Measurements from ENCODE around the gene BRD7.
A peak's percentile ranks its signal among the peaks of the same experiment; 100 is the strongest.

The BRD7 gene

GRCh38 chr16:50335196-50335958, 33.4 kb downstream of the BRD7 start:
- Histone ChIP-seq H3K4me3 (ENCODE audit: insufficient read depth, low read depth, low read length) (no peak overlapping the region), H3K27me3 (ENCODE audit: control insufficient read depth, insufficient read depth, low read length, poor library complexity, severe bottlenecking) (no peaks in the 10 kb centered on the region), H3K36me3 (ENCODE audit: control insufficient read depth, insufficient read depth, low read length) (peaks cover 36% of the 10 kb centered on the region), H3K4me1 (ENCODE audit: control insufficient read depth, insufficient read depth, low read length) (no peaks in the 10 kb centered on the region), H3K9me3 (ENCODE audit: control insufficient read depth, low read length) (no peaks in the 10 kb centered on the region), H3K27ac (ENCODE audit: insufficient read depth, low read depth, low read length, poor library complexity, severe bottlenecking) (no peak overlapping the region)
- 93 to 96% methylated on average over 7 of the region's 8 CpGs for WGBS, 2 experiments

- Histone ChIP-seq H3K9me3 (ENCODE audit: control insufficient read depth, low read length) (no peaks in the 10 kb centered on the region), H3K27me3 (ENCODE audit: control insufficient read depth, insufficient read depth, low read length, poor library complexity, severe bottlenecking) (no peaks in the 10 kb centered on the region), H3K36me3 (ENCODE audit: control insufficient read depth, insufficient read depth, low read length) (peaks cover 36% of the 10 kb centered on the region), H3K27ac (ENCODE audit: insufficient read depth, low read depth, low read length, poor library complexity, severe bottlenecking) (no peak overlapping the region), H3K4me3 (ENCODE audit: insufficient read depth, low read depth, low read length) (no peak overlapping the region), H3K4me1 (ENCODE audit: control insufficient read depth, insufficient read depth, low read length) (no peaks in the 10 kb centered on the region)
- 94% methylated on average over 13 of the region's 14 CpGs for WGBS, 2 experiments
These were observed 34.4 kb downstream of the BRD7 start for GRCh38 chr16:50334106-50334975.

- no peaks in the 10 kb centered on the region for H3K4me1 ChIP-seq (ENCODE audit: control insufficient read depth, insufficient read depth, low read length)
- no peaks in the 10 kb centered on the region for H3K27me3 ChIP-seq (ENCODE audit: control insufficient read depth, insufficient read depth, low read length, poor library complexity, severe bottlenecking)
- 89 to 98% methylated on average over 3 of the region's 3 CpGs for WGBS, 2 experiments
- H3K27ac ChIP-seq (ENCODE audit: insufficient read depth, low read depth, low read length, poor library complexity, severe bottlenecking): no peak overlapping the region
- no peaks in the 10 kb centered on the region for H3K9me3 ChIP-seq (ENCODE audit: control insufficient read depth, low read length)
- H3K4me3 ChIP-seq (ENCODE audit: insufficient read depth, low read depth, low read length): no peak overlapping the region
- H3K36me3 ChIP-seq (ENCODE audit: control insufficient read depth, insufficient read depth, low read length): peaks cover 26% of the 10 kb centered on the region
These were observed 36.2 kb downstream of the BRD7 start for GRCh38 chr16:50332599-50332998.

- Histone ChIP-seq H3K9me3 (ENCODE audit: control insufficient read depth, low read length) (no peaks in the 10 kb centered on the region), H3K27ac (ENCODE audit: insufficient read depth, low read depth, low read length, poor library complexity, severe bottlenecking) (no peak overlapping the region), H3K36me3 (ENCODE audit: control insufficient read depth, insufficient read depth, low read length) (peaks cover 25% of the 10 kb centered on the region), H3K4me1 (ENCODE audit: control insufficient read depth, insufficient read depth, low read length) (no peaks in the 10 kb centered on the region), H3K4me3 (ENCODE audit: insufficient read depth, low read depth, low read length) (no peak overlapping the region), H3K27me3 (ENCODE audit: control insufficient read depth, insufficient read depth, low read length, poor library complexity, severe bottlenecking) (no peaks in the 10 kb centered on the region)
- 91 to 93% methylated on average over 5 of the region's 5 CpGs for WGBS, 2 experiments
These were observed 37.2 kb downstream of the BRD7 start for GRCh38 chr16:50331570-50331969.

- Histone ChIP-seq H3K27me3 (ENCODE audit: control insufficient read depth, insufficient read depth, low read length, poor library complexity, severe bottlenecking) (no peaks in the 10 kb centered on the region), H3K27ac (ENCODE audit: insufficient read depth, low read depth, low read length, poor library complexity, severe bottlenecking) (no peak overlapping the region), H3K9me3 (ENCODE audit: control insufficient read depth, low read length) (no peaks in the 10 kb centered on the region), H3K4me3 (ENCODE audit: insufficient read depth, low read depth, low read length) (no peak overlapping the region), H3K4me1 (ENCODE audit: control insufficient read depth, insufficient read depth, low read length) (no peaks in the 10 kb centered on the region), H3K36me3 (ENCODE audit: control insufficient read depth, insufficient read depth, low read length) (peaks cover 28% of the 10 kb centered on the region)
- 94 to 96% methylated on average over 11 of the region's 11 CpGs for WGBS, 2 experiments
These were observed 39.2 kb downstream of the BRD7 start for GRCh38 chr16:50329446-50330189.

GRCh38 chr16:50326835-50327465, 41.8 kb downstream of the BRD7 start:
- 78 to 81% methylated on average over 7 of the region's 7 CpGs for WGBS, 2 experiments
- Histone ChIP-seq H3K4me1 (ENCODE audit: control insufficient read depth, insufficient read depth, low read length) (no peaks in the 10 kb centered on the region), H3K9me3 (ENCODE audit: control insufficient read depth, low read length) (no peaks in the 10 kb centered on the region), H3K4me3 (ENCODE audit: insufficient read depth, low read depth, low read length) (no peak overlapping the region), H3K27me3 (ENCODE audit: control insufficient read depth, insufficient read depth, low read length, poor library complexity, severe bottlenecking) (no peaks in the 10 kb centered on the region), H3K36me3 (ENCODE audit: control insufficient read depth, insufficient read depth, low read length) (peaks cover 26% of the 10 kb centered on the region), H3K27ac (ENCODE audit: insufficient read depth, low read depth, low read length, poor library complexity, severe bottlenecking) (no peak overlapping the region)

- Histone ChIP-seq H3K27ac (ENCODE audit: insufficient read depth, low read depth, low read length, poor library complexity, severe bottlenecking) (no peak overlapping the region), H3K27me3 (ENCODE audit: control insufficient read depth, insufficient read depth, low read length, poor library complexity, severe bottlenecking) (no peaks in the 10 kb centered on the region), H3K9me3 (ENCODE audit: control insufficient read depth, low read length) (no peaks in the 10 kb centered on the region), H3K4me1 (ENCODE audit: control insufficient read depth, insufficient read depth, low read length) (no peaks in the 10 kb centered on the region), H3K36me3 (ENCODE audit: control insufficient read depth, insufficient read depth, low read length) (peaks cover 31% of the 10 kb centered on the region), H3K4me3 (ENCODE audit: insufficient read depth, low read depth, low read length) (no peak overlapping the region)
- 95 to 98% methylated on average over 5 of the region's 5 CpGs for WGBS, 2 experiments
These were observed 42.5 kb downstream of the BRD7 start for GRCh38 chr16:50326264-50326663.

GRCh38 chr16:50324345-50324744, 44.4 kb downstream of the BRD7 start:
- no peaks in the 10 kb centered on the region for H3K27me3 ChIP-seq (ENCODE audit: control insufficient read depth, insufficient read depth, low read length, poor library complexity, severe bottlenecking)
- WGBS, 2 experiments: 95 to 96% methylated on average over 6 of the region's 6 CpGs
- peaks cover 48% of the 10 kb centered on the region for H3K36me3 ChIP-seq (ENCODE audit: control insufficient read depth, insufficient read depth, low read length)
- no peaks in the 10 kb centered on the region for H3K4me1 ChIP-seq (ENCODE audit: control insufficient read depth, insufficient read depth, low read length)
- H3K27ac ChIP-seq (ENCODE audit: insufficient read depth, low read depth, low read length, poor library complexity, severe bottlenecking): peak overlapping the region; percentile 48
- H3K9me3 ChIP-seq (ENCODE audit: control insufficient read depth, low read length): no peaks in the 10 kb centered on the region
- H3K4me3 ChIP-seq (ENCODE audit: insufficient read depth, low read depth, low read length): no peak overlapping the region

GRCh38 chr16:50323335-50324011, 45.3 kb downstream of the BRD7 start:
- Histone ChIP-seq H3K9me3 (ENCODE audit: control insufficient read depth, low read length) (no peaks in the 10 kb centered on the region), H3K27ac (ENCODE audit: insufficient read depth, low read depth, low read length, poor library complexity, severe bottlenecking) (no peak overlapping the region), H3K36me3 (ENCODE audit: control insufficient read depth, insufficient read depth, low read length) (peaks cover 52% of the 10 kb centered on the region)

More at GRCh38 chr16:50323335-50324011, 45.3 kb downstream of the BRD7 start:
- 93 to 95% methylated on average over 11 of the region's 11 CpGs for WGBS, 2 experiments
- no peaks in the 10 kb centered on the region for H3K27me3 ChIP-seq (ENCODE audit: control insufficient read depth, insufficient read depth, low read length, poor library complexity, severe bottlenecking)
- H3K4me1 ChIP-seq (ENCODE audit: control insufficient read depth, insufficient read depth, low read length): no peaks in the 10 kb centered on the region
- H3K4me3 ChIP-seq (ENCODE audit: insufficient read depth, low read depth, low read length): no peak overlapping the region
